ENCODE data around the gene ERN1.
A peak's percentile ranks its signal among the peaks of the same experiment; 100 is the strongest.

ERN1 gene

GRCh38 chr17:64085650-64086005 lies 44.3 kb downstream of the ERN1 start:
- no peak for DNase-seq (ENCODE audit: extremely low read depth, low read depth)

DNA sequence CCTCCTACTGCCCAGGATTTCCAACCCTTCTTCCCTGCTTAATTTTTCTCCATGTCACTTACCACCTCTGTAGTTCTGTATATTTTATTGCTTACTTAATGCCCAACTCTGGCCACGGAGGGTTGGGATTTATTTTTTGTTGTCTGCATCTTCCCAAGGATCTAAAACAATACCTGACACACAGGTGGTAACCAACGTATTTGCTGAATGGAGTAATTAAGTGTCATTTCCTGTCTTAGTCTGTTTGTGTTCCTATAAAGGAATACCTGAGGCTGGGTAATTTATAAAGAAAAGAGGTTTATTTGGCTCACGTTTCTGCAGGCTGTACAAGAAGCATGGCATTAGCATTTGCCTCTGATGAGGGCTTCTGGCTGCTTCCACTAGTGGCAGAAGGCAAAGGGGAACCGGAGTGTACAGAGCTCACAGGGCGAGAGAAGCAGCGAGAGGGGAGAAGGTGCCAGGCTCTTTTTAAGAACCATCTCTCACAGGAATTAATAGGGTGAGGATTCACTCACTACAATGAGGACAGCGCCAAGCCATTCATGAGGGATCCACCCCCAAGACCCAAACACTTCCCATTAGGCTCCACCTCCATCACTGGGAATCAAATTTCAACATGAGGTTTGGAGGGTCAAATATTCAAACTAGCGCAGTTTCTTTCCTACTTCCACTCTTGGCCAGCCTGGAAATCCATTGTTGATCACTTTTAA lies 44.8 kb downstream of the ERN1 start:
- TF ChIP-seq, protein P1, sequence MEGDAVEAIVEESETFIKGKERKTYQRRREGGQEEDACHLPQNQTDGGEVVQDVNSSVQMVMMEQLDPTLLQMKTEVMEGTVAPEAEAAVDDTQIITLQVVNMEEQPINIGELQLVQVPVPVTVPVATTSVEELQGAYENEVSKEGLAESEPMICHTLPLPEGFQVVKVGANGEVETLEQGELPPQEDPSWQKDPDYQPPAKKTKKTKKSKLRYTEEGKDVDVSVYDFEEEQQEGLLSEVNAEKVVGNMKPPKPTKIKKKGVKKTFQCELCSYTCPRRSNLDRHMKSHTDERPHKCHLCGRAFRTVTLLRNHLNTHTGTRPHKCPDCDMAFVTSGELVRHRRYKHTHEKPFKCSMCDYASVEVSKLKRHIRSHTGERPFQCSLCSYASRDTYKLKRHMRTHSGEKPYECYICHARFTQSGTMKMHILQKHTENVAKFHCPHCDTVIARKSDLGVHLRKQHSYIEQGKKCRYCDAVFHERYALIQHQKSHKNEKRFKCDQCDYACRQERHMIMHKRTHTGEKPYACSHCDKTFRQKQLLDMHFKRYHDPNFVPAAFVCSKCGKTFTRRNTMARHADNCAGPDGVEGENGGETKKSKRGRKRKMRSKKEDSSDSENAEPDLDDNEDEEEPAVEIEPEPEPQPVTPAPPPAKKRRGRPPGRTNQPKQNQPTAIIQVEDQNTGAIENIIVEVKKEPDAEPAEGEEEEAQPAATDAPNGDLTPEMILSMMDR (IDR thresholded peaks at IDR 0.05; ENCODE audit: low read depth, low read length): no peak

More at GRCh38 chr17:64085650-64086005, 44.3 kb downstream of the ERN1 start:
- TF ChIP-seq, protein P1 (IDR thresholded peaks at IDR 0.05; ENCODE audit: low read depth, low read length): no peak

GRCh38 chr17:64084086-64084939 lies 45.6 kb downstream of the ERN1 start:
- no peak for DNase-seq (ENCODE audit: extremely low read depth, low read depth)
- TF ChIP-seq, protein P1 (IDR thresholded peaks at IDR 0.05; ENCODE audit: low read depth, low read length): no peak

More for the DNA sequence above, 44.8 kb downstream of the ERN1 start:
- no peak for DNase-seq (ENCODE audit: extremely low read depth, low read depth)

- DNase-seq (ENCODE audit: extremely low read depth, low read depth): no peak
- TF ChIP-seq, protein P1 (IDR thresholded peaks at IDR 0.05; ENCODE audit: low read depth, low read length): no peak
Observed at GRCh38 chr17:64083563-64084085, 46.3 kb downstream of the ERN1 start.

DNA sequence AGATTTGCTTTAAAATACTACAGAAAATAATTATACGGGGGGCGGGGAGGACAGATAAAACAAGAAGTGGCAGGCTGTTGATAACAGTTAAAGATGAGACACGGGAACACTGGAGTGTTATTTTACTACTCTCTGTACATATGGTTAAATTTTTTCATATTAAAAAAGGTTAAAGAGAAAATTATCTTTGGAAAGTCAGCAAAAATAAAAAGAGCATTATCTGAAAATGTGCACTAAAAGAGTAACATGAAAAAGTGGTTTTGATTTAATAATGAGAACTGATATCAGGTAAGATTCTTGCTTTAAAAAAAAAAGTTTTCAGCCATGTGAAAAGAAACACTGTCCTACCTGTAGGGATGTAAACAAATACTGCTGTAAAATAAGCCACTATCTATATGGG lies 46.9 kb downstream of the ERN1 start:
- TF ChIP-seq, protein P1 (IDR thresholded peaks at IDR 0.05; ENCODE audit: low read depth, low read length): no peak
- no peak for DNase-seq (ENCODE audit: extremely low read depth, low read depth)

DNA sequence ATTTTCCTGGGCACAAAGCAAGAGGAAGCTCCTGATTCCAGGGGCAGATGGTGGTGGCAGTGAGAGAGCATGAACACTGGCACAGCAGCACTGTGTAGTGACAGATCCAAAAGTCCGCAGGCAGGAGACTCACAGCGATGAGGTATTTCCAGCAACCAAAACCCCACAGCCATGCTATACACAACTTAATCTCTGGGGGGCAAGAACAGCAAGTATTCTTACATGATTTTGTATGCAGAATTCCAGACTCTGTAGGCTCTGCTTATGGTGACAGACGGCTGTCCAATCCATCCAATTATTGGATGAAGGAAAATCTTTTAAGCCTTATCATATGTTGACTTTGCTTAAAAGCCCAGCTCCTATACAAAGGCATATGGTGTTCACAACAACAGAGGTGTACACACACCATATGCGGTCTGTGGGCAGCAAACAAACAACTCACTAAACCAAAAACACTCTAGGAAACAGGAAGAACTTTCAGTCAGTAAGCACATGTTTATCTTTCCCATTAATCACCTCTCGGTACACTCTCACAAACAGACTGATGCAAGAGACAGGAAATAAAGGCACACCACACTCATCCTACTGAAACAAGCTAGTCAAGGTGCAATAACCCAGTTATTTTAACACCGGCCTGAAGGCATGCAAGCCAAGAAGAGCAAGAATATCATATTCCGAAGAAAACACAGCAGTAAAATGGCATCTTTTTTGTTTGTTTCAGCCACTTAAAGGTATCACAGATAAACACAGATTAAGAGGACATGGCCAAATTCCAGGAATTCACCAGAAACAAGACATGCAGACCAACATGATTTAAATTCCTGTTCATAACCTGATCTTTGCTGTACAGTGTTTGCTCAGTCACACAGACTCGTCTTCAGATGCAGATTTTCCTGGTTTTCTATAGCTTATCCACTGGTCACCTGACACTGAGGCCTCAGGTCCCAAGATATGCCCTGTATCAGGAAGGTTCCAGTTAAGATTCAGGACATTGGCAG lies 47.8 kb downstream of the ERN1 start:
- peak; percentile 70 for DNase-seq (ENCODE audit: extremely low read depth, low read depth)
- TF ChIP-seq, protein P1 (IDR thresholded peaks at IDR 0.05; ENCODE audit: low read depth, low read length): no peak; the same call in 1 of the 2 replicates
